Measurements from ENCODE around the gene SRPX.

DNA sequence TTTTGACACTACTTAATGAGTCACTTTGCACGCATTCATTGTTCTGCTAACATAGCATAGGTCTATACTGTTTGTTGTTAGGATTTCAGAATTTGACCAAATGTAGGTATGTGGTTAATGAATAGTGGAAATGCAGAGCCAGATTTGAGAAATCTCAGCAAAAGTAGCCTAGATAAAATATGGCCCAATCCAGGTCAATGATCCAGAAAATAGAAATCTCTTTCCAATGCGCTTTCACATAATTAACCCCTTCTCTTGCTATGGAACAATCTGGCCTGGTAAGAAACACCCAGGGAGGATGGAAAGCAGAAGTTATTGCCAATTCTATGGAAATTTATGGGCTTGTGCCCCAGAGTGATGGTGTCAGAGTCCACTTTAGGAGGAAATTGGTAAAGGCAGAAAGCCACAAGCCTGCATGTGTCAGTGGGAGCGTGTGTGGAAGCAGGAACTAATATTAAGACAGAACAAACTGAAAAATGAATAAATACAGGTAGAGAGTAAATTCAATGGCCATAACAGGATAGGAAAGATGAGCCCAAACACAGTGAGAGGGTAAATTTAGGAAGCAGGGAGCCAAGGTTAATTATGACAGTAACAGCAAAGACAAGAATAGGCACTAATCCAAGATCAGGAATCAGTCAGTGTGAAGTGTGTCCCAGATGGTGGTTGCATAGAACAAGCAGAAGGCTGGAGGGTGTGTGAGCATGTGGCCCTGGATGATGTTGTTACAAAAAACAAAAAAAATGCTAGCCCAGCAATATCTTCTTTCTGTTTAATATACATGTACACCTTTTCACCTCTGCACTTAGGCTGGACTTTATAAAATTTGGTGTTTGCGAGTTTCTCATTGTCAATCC is 111.4 kb downstream of the SRPX start:
- no peak for TF ChIP-seq MYC (IDR thresholded peaks at IDR 0.05; ENCODE audit: low read depth, low read length)
- TF ChIP-seq, protein P1, sequence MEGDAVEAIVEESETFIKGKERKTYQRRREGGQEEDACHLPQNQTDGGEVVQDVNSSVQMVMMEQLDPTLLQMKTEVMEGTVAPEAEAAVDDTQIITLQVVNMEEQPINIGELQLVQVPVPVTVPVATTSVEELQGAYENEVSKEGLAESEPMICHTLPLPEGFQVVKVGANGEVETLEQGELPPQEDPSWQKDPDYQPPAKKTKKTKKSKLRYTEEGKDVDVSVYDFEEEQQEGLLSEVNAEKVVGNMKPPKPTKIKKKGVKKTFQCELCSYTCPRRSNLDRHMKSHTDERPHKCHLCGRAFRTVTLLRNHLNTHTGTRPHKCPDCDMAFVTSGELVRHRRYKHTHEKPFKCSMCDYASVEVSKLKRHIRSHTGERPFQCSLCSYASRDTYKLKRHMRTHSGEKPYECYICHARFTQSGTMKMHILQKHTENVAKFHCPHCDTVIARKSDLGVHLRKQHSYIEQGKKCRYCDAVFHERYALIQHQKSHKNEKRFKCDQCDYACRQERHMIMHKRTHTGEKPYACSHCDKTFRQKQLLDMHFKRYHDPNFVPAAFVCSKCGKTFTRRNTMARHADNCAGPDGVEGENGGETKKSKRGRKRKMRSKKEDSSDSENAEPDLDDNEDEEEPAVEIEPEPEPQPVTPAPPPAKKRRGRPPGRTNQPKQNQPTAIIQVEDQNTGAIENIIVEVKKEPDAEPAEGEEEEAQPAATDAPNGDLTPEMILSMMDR (IDR thresholded peaks at IDR 0.05; ENCODE audit: low read depth, low read length), result no peak

Data from NB4 (cell line).